GM12878 (cell line): ENCODE data around the gene MRPL2. TPM values are rescaled to one million over a fixed set of nuclear protein-coding genes. Genes with fewer than 3 reads are reported as not detected.

ENCODE experiments used
- ATAC-seq: fragments of 200-7000 bp; cut with Tn5 transposase; 3 replicates; pipeline ENCODE4 v1.9.1; 2020; ENCODE audit warnings: mild to moderate bottlenecking, moderate library complexity
- BruUV-seq: library from RNA; stranded (reverse); fragments of 400-500 nt; replicated peaks from 2 replicates; lab custom pipeline; 2021; lab: Mats Ljungman, UMichigan
- CTCF ChIA-PET: fragments of 300-600 bp; sonication (Branson Sonifier 250); formaldehyde crosslinking; extraction: SDS; loops from one replicate; lab custom pipeline; 2021; ENCODE audit warnings: inconsistent platforms; lab: Yijun Ruan, JAX
- POLR2A ChIA-PET: fragments of 350-600 bp; formaldehyde crosslinking; extraction: SDS; loops from one replicate; lab custom pipeline; 2021; ENCODE audit warnings: inconsistent platforms; lab: Charles Lee
- RAD21 ChIA-PET: fragments of 300-600 bp; sonication (Branson Sonifier 250); formaldehyde crosslinking; loops from one replicate; lab custom pipeline; 2023; ENCODE audit warnings: antibody characterized with exemption; ENCODE audit not compliant: unreplicated experiment; lab: Charles Lee
- SMC1A ChIA-PET: fragments of 300-600 bp; sonication (Branson Sonifier 250); formaldehyde crosslinking; loops from one replicate; lab custom pipeline; 2023; ENCODE audit not compliant: unreplicated experiment, uncharacterized antibody; lab: Charles Lee
- DNase-seq: peaks from one replicate; pipeline ENCODE4 v3.0.0-alpha.2; 2011; ENCODE audit warnings: low read depth, low spot score
- FAIRE-seq: peaks from 3 replicates; lab custom pipeline; 2011; peaks lifted over from hg19 to GRCh38; lab: Jason Lieb, UNC
- H2AFZ ChIP-seq: 2 replicates; pipeline ENCODE4 v1.6.0; 2011; ENCODE audit warnings: low read depth, low read length, control low read depth; ENCODE audit not compliant: control insufficient read depth
- H3K27ac ChIP-seq: 2 replicates; pipeline ENCODE4 v1.5.1; 2011; ENCODE audit warnings: control low read depth; ENCODE audit not compliant: control insufficient read depth, insufficient read depth
- H3K27me3 ChIP-seq, 2 experiments: replicated peaks in 1 of 2; 2 replicates each; pipeline versions ENCODE4 v1.6.0 to v1.6.1; 2011; ENCODE audit warnings: low read length in 1 of 2; ENCODE audit not compliant: control insufficient read depth in 2 of 2, insufficient read depth in 2 of 2
- H3K36me3 ChIP-seq, 2 experiments: 2 replicates each; pipeline ENCODE4 v1.5.1; 2011; ENCODE audit warnings: low read length in 1 of 2; ENCODE audit not compliant: control insufficient read depth in 2 of 2, insufficient read depth in 2 of 2
- H3K4me1 ChIP-seq: 2 replicates; pipeline ENCODE4 v1.6.1; 2011; ENCODE audit warnings: mild to moderate bottlenecking, low read length, moderate library complexity, mixed read lengths; ENCODE audit not compliant: control insufficient read depth, insufficient read depth
- H3K4me2 ChIP-seq: 2 replicates; pipeline ENCODE4 v1.6.0; 2011; ENCODE audit warnings: control low read depth; ENCODE audit not compliant: control insufficient read depth, insufficient read depth
- H3K4me3 ChIP-seq: fragments of 200-600 bp; sonication (generic); 2 replicates; pipeline ENCODE4 v1.5.1; 2016
- H3K79me2 ChIP-seq: 2 replicates; pipeline ENCODE4 v1.6.0; 2011; ENCODE audit warnings: low read length; ENCODE audit not compliant: control insufficient read depth, insufficient read depth
- H3K9ac ChIP-seq: 2 replicates; pipeline ENCODE4 v1.8.0; 2011; ENCODE audit warnings: low read length, control low read depth, mixed read lengths; ENCODE audit not compliant: control insufficient read depth, insufficient read depth
- H3K9me3 ChIP-seq: replicated peaks from 3 replicates; pipeline ENCODE4 v1.5.1; 2011; ENCODE audit warnings: mild to moderate bottlenecking, low read length; ENCODE audit not compliant: control insufficient read depth, insufficient read depth
- H4K20me1 ChIP-seq: 2 replicates; pipeline ENCODE4 v1.6.0; 2011; ENCODE audit not compliant: control insufficient read depth, insufficient read depth
- BCL3 ChIP-seq: IDR thresholded peaks from 2 replicates; pipeline ENCODE4 v1.6.1; 2011; ENCODE audit warnings: borderline replicate concordance, low read depth, mild to moderate bottlenecking, moderate library complexity, low read length; ENCODE audit not compliant: insufficient read depth, poor library complexity, severe bottlenecking
- BRCA1 ChIP-seq: IDR thresholded peaks from 2 replicates; pipeline ENCODE4 v1.6.1; 2011; ENCODE audit warnings: low read depth, low read length, improper control_type of control experiment
- EGR1 ChIP-seq, 2 experiments: IDR thresholded peaks; 1 replicate in 1 of 2; 2 replicates in 1 of 2; pipeline ENCODE4 v1.6.1; 2011 to 2012; ENCODE audit warnings: low read depth in 2 of 2, low read length in 2 of 2, borderline replicate concordance in 1 of 2, mild to moderate bottlenecking in 1 of 2, moderate library complexity in 1 of 2
- ESRRA ChIP-seq: IDR thresholded peaks from 2 replicates; pipeline ENCODE4 v1.6.1; 2012; ENCODE audit warnings: mild to moderate bottlenecking, low read length, improper control_type of control experiment
- ETV6 ChIP-seq, 2 experiments: fragments of 450-650 bp in 1 of 2; IDR thresholded peaks in 1 of 2; conservative IDR thresholded peaks in 1 of 2; 2 replicates each; pipeline ENCODE4 v1.6.1; 2014; ENCODE audit warnings: antibody characterized with exemption in 1 of 2, borderline replicate concordance in 1 of 2, low read depth in 1 of 2, mild to moderate bottlenecking in 1 of 2, moderate library complexity in 1 of 2
- FOS ChIP-seq: IDR thresholded peaks from 3 replicates; pipeline ENCODE4 v1.6.1; 2011; ENCODE audit warnings: borderline replicate concordance; ENCODE audit not compliant: insufficient read length; ENCODE audit errors: extremely low read depth
- GATAD2B ChIP-seq: fragments of 450-650 bp; conservative IDR thresholded peaks from 2 replicates; pipeline ENCODE4 v1.6.1; 2017; ENCODE audit warnings: low read depth, mild to moderate bottlenecking, moderate library complexity
- IRF5 ChIP-seq: fragments of 450-650 bp; IDR thresholded peaks from 2 replicates; pipeline ENCODE4 v1.6.1; 2017; ENCODE audit warnings: borderline replicate concordance
- MTA3 ChIP-seq: IDR thresholded peaks from 2 replicates; pipeline ENCODE4 v1.6.1; 2012; ENCODE audit warnings: low read length, inconsistent platforms, borderline replicate concordance
- NBN ChIP-seq: fragments of 450-650 bp; IDR thresholded peaks from 2 replicates; pipeline ENCODE4 v1.6.1; 2016
- NKRF ChIP-seq: fragments of 450-650 bp; conservative IDR thresholded peaks from 2 replicates; pipeline ENCODE4 v1.6.1; 2017; ENCODE audit warnings: mild to moderate bottlenecking, moderate library complexity
- NR2C1 ChIP-seq: fragments of 450-650 bp; IDR thresholded peaks from 2 replicates; pipeline ENCODE4 v1.6.1; 2017; ENCODE audit warnings: antibody characterized with exemption, mild to moderate bottlenecking, moderate library complexity
- RELA ChIP-seq: fragments of 450-650 bp; IDR thresholded peaks from 2 replicates; pipeline ENCODE4 v1.8.0; 2014; ENCODE audit warnings: borderline replicate concordance; ENCODE audit not compliant: partially characterized antibody
- SIX5 ChIP-seq: IDR thresholded peaks from 2 replicates; pipeline ENCODE4 v1.6.1; 2011; ENCODE audit warnings: mild to moderate bottlenecking, low read depth, low read length, moderate library complexity; ENCODE audit not compliant: severe bottlenecking
- SMAD5 ChIP-seq: IDR thresholded peaks from 2 replicates; pipeline ENCODE4 v1.6.1; 2016; ENCODE audit warnings: antibody characterized with exemption, low read depth
- ZNF217 ChIP-seq: fragments of 450-650 bp; IDR thresholded peaks from 2 replicates; pipeline ENCODE4 v1.6.1; 2017; ENCODE audit warnings: antibody characterized with exemption, mild to moderate bottlenecking
- ZNF622 ChIP-seq: fragments of 450-650 bp; IDR thresholded peaks from 2 replicates; pipeline ENCODE4 v1.6.1; 2017; ENCODE audit warnings: mild to moderate bottlenecking, inconsistent platforms
- WGBS: methylation state at CpG from one replicate; pipeline ENCODE4 v1.1.6; 2016; ENCODE audit warnings: low lambda C conversion rate; ENCODE audit not compliant: insufficient replicate concordance, insufficient coverage; ENCODE audit errors: missing lambda C conversion rate; 5-methylcytosine and 5-hydroxymethylcytosine counted together
- in situ Hi-C: fragments of 300-500 bp; cut with MboI; formaldehyde crosslinking; loops from 9 replicates; pipeline ENCODE4 v1.14.3; 2018; ENCODE audit warnings: mixed read lengths
- intact Hi-C: fragments of 100-400 bp; cut with micrococcal nuclease; formaldehyde crosslinking; loops from one replicate; pipeline ENCODE4 v1.14.2; 2022; ENCODE audit not compliant: unreplicated experiment
- polyA plus RNA-seq, 11 experiments: library from polyadenylated mRNA; depleted of rRNA in 4 of 11; unstranded in 6 of 11; stranded (reverse) in 5 of 11; fragments of >200 nt; fragmentation: Nextera tagmentation in 4 of 11; fragmentation: Illumina TruSeq in 1 of 11; extraction: Ambion mirVana in 4 of 11; extraction: Trizol in 1 of 11; gene quantifications; 1 replicate in 1 of 11; 2 replicates in 10 of 11; pipeline versions ENCODE4 v1.2.1 to v1.2.3, GENCODE V29; 2011 to 2016; ENCODE audit warnings: inconsistent platforms in 2 of 11, missing spikeins in 2 of 11, low read depth in 1 of 11
- total RNA-seq, 4 experiments: library from RNA; depleted of rRNA in 3 of 4; stranded (reverse); fragments of >200 nt in 3 of 4; fragmentation: Illumina TruSeq in 1 of 4; extraction: Trizol in 1 of 4; gene quantifications; 2 replicates each; pipeline versions ENCODE4 v1.2.1 to v1.2.3, GENCODE V29; 2013 to 2021

Gene MRPL2
- total and polyA plus RNA-seq, 10 of the 15 experiments (the other 5 are each of a cell fraction or from before 2014, with no cell fraction given) = 29.7 to 125 (median 50.2) TPM

- no peak overlapping the region for H3K27ac ChIP-seq
- H3K4me3 ChIP-seq = no peak overlapping the region
- in situ Hi-C loops = no loop called here
- DNase-seq (no peak), ATAC-seq (no peak), FAIRE-seq (no peak)
- intact Hi-C loops = no loop called here
- H3K4me1 ChIP-seq = peaks cover 6% of the 10 kb centered on the region; the same call in 1 of the 2 replicates
- ChIA-PET RAD21 (no interaction called here), SMC1A (no interaction called here), CTCF (interaction anchor here (1.4 kb wide), 1 partner anchor 117 kb away, joined by 3 read pairs; no protein-coding TSS in a partner anchor), POLR2A (interaction anchor here (0.6 kb wide), 1 partner anchor 47 kb away, joined by 4 read pairs; no protein-coding TSS in a partner anchor)
- WGBS = 96% methylated on average over 5 of the region's 5 CpGs
- H3K9me3 ChIP-seq = no peaks in the 10 kb centered on the region
- H3K9ac ChIP-seq = no peak overlapping the region
- peaks cover 12 to 28% of the 10 kb centered on the region in 2 experiments for H3K36me3 ChIP-seq
- TF ChIP-seq ETV6 (conservative IDR thresholded peaks at IDR 0.05 in 1 of 2, IDR thresholded peaks at IDR 0.05 in 1 of 2; ENCODE audit: borderline replicate concordance in 1 of 2, low read depth in 1 of 2) (no peak), ZNF622 (no peak), GATAD2B (no peak), ESRRA (no peak), FOS (no peak), MTA3 (no peak), BRCA1 (no peak), SIX5 (no peak), NR2C1 (no peak), ZNF217 (no peak), NBN (no peak), BCL3 (no peak), RELA (no peak), EGR1 (IDR thresholded peaks at IDR 0.05; ENCODE audit: borderline replicate concordance in 1 of 2, low read depth in 2 of 2, low read length in 2 of 2) (no peak), NKRF (no peak), IRF5 (no peak), SMAD5 (no peak)
- no peak overlapping the region for H3K4me2 ChIP-seq
- no TSS peak for BruUV-seq
- H4K20me1 ChIP-seq = peaks cover 3% of the 10 kb centered on the region; the same call in 1 of the 2 replicates
- H3K27me3 ChIP-seq = no peaks in the 10 kb centered on the region
- H3K79me2 ChIP-seq = peaks cover 21% of the 10 kb centered on the region
- no peak overlapping the region for H2AFZ ChIP-seq
Measured at GRCh38 chr6:43026365-43026764, 32.9 kb downstream of the MRPL2 start.
